NCI-H1092 treated with DMSO at 0.1 percent for 48 hours (cell line): ENCODE data around the gene SSH2.

Source experiments
- DNase-seq: peaks from one replicate; lab custom pipeline; 2025; lab: John Stamatoyannopoulos, UW

SSH2 gene

GRCh38 chr17:29622337-29623282 is 307.4 kb downstream of the SSH2 start, which contains the start of gene CORO6:
Gene CORO6 (minus strand): TSS chr17:29622912. CDS start chr17:29621421, 1,491 bp downstream.
- peak; percentile 56 for DNase-seq

- no peak for DNase-seq
Observed at GRCh38 chr17:29621751-29622194, 308.3 kb downstream of the SSH2 start.

- DNase-seq = no peak
Observed at GRCh38 chr17:29620779-29621500, 309.1 kb downstream of the SSH2 start.

- DNase-seq = no peak
Observed at GRCh38 chr17:29620271-29620670, 309.8 kb downstream of the SSH2 start.

- no peak for DNase-seq
Observed at GRCh38 chr17:29619251-29619650, 310.8 kb downstream of the SSH2 start.

- DNase-seq = no peak
Observed at GRCh38 chr17:29618272-29619065, 311.6 kb downstream of the SSH2 start.

- peak; percentile 32 for DNase-seq
Observed at GRCh38 chr17:29617481-29618271, 312.4 kb downstream of the SSH2 start.

- DNase-seq = peak; percentile 72
Observed at GRCh38 chr17:29617125-29617480, 312.9 kb downstream of the SSH2 start.

- DNase-seq = no peak
Observed at GRCh38 chr17:29616300-29617048, 313.6 kb downstream of the SSH2 start.

GRCh38 chr17:29615492-29616299 is 314.3 kb downstream of the SSH2 start:
- peak; percentile 36 for DNase-seq

GRCh38 chr17:29615048-29615385 is 315.0 kb downstream of the SSH2 start:
- no peak for DNase-seq

GRCh38 chr17:29614349-29615047 is 315.5 kb downstream of the SSH2 start:
- no peak for DNase-seq

- DNase-seq = no peak
Observed at GRCh38 chr17:29613856-29614255, 316.2 kb downstream of the SSH2 start.

- DNase-seq = no peak
Observed at GRCh38 chr17:29613352-29613837, 316.6 kb downstream of the SSH2 start.

GRCh38 chr17:29612404-29613280 is 317.4 kb downstream of the SSH2 start:
- DNase-seq = no peak

GRCh38 chr17:29612094-29612403 is 318.0 kb downstream of the SSH2 start:
- no peak for DNase-seq

GRCh38 chr17:29611351-29612093 is 318.5 kb downstream of the SSH2 start:
- DNase-seq = no peak
